Forelimb muscle (tissue), 1 donor: ENCODE measurements around the gene CCNG2. TPM values are rescaled to one million over a fixed set of nuclear protein-coding genes. Genes with fewer than 3 reads are reported as not detected.

Experiments
- DNase-seq: peaks from one replicate; pipeline ENCODE4 v3.0.0-alpha.2; 2013; ENCODE audit warnings: low read depth
- polyA plus RNA-seq: library from polyadenylated mRNA; unstranded; fragments of 120-200 nt; gene quantifications from one replicate; pipeline ENCODE4 v1.2.1, GENCODE V29; 2013; ENCODE audit not compliant: insufficient read length

The CCNG2 gene
- polyA plus RNA-seq, 1 donor, result 116 TPM

GRCh38 chr4:77203380-77204197 is 46.6 kb downstream of the CCNG2 start:
- no peak for DNase-seq

GRCh38 chr4:77204621-77205020 is 47.6 kb downstream of the CCNG2 start:
- DNase-seq, result no peak

- no peak for DNase-seq
These were observed 52.0 kb downstream of the CCNG2 start for GRCh38 chr4:77209012-77209411.

- DNase-seq, result no peak
These were observed 52.9 kb downstream of the CCNG2 start for GRCh38 chr4:77209936-77210335.

- DNase-seq, result no peak
These were observed 58.1 kb downstream of the CCNG2 start for GRCh38 chr4:77215107-77215506.

GRCh38 chr4:77217526-77217925 is 60.5 kb downstream of the CCNG2 start:
- no peak for DNase-seq

GRCh38 chr4:77219266-77219665 is 62.3 kb downstream of the CCNG2 start:
- DNase-seq, result no peak

Other genes starting within 250 kb of the CCNG2 start
- 262 TPM for gene SEPTIN11, start 207.5 kb upstream of the CCNG2 start, polyA plus RNA-seq
- gene CCNI, start 81.2 kb upstream of the CCNG2 start, polyA plus RNA-seq, result 239 TPM